Liver (tissue), 3 donors: ENCODE data around the gene CFAP99.

ENCODE experiments used
- FOXA1 ChIP-seq: IDR thresholded peaks from 2 replicates; pipeline ENCODE4 v1.6.1; 2016; ENCODE audit warnings: antibody characterized with exemption
- RXRA ChIP-seq, 2 donors: IDR thresholded peaks; 2 replicates each; pipeline ENCODE4 v1.6.1; 2017 to 2018; ENCODE audit warnings: antibody characterized with exemption in 2 of 2, mild to moderate bottlenecking in 1 of 2
- SP1 ChIP-seq: IDR thresholded peaks from 2 replicates; pipeline ENCODE4 v1.6.1; 2018; ENCODE audit warnings: antibody characterized with exemption, mild to moderate bottlenecking
- TAF1 ChIP-seq: conservative IDR thresholded peaks from 2 replicates; pipeline ENCODE4 v1.6.1; 2016; ENCODE audit warnings: antibody characterized with exemption, mild to moderate bottlenecking
- TF ChIP-seq, protein P1 (sequence below): fragments of 150-350 bp; IDR thresholded peaks from 2 replicates; pipeline ENCODE4 v1.5.1; 2017; ENCODE audit warnings: improper control_type of control experiment, low read depth, low read length; ENCODE audit not compliant: missing input control
- TF ChIP-seq, protein P2 (sequence below): IDR thresholded peaks from 2 replicates; pipeline ENCODE4 v1.6.1; 2016; ENCODE audit warnings: antibody characterized with exemption
- TF ChIP-seq, protein P3 (sequence below): IDR thresholded peaks from 2 replicates; pipeline ENCODE4 v1.6.1; 2016; ENCODE audit warnings: antibody characterized with exemption, mild to moderate bottlenecking
- donor health status: healthy.
- donor health status: healthy.

DNA sequence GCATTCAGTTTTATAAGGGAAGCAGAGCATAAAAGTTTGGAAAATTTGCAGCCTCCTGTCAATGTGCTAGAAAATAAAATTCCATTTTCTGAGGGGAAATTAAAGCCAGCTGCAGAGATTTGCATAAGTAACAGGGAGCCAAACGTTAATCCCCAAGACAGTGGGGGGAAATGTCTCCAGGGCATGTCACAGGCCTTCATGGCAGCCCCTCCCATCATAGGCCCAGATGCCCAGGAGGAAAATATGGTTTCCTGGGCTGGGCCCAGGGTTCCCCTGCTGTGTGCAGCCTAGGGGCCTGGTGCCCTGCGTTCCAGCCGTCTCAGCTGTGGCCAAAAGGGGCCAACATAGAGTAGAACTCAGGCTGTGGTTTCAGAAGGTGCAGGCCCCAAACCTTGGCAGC is 59.5 kb downstream of the CFAP99 start:
- TF ChIP-seq, protein P1, sequence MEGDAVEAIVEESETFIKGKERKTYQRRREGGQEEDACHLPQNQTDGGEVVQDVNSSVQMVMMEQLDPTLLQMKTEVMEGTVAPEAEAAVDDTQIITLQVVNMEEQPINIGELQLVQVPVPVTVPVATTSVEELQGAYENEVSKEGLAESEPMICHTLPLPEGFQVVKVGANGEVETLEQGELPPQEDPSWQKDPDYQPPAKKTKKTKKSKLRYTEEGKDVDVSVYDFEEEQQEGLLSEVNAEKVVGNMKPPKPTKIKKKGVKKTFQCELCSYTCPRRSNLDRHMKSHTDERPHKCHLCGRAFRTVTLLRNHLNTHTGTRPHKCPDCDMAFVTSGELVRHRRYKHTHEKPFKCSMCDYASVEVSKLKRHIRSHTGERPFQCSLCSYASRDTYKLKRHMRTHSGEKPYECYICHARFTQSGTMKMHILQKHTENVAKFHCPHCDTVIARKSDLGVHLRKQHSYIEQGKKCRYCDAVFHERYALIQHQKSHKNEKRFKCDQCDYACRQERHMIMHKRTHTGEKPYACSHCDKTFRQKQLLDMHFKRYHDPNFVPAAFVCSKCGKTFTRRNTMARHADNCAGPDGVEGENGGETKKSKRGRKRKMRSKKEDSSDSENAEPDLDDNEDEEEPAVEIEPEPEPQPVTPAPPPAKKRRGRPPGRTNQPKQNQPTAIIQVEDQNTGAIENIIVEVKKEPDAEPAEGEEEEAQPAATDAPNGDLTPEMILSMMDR, result no peak
- TF ChIP-seq, protein P2, sequence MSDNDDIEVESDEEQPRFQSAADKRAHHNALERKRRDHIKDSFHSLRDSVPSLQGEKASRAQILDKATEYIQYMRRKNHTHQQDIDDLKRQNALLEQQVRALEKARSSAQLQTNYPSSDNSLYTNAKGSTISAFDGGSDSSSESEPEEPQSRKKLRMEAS, result no peak
- TF ChIP-seq, protein P3, sequence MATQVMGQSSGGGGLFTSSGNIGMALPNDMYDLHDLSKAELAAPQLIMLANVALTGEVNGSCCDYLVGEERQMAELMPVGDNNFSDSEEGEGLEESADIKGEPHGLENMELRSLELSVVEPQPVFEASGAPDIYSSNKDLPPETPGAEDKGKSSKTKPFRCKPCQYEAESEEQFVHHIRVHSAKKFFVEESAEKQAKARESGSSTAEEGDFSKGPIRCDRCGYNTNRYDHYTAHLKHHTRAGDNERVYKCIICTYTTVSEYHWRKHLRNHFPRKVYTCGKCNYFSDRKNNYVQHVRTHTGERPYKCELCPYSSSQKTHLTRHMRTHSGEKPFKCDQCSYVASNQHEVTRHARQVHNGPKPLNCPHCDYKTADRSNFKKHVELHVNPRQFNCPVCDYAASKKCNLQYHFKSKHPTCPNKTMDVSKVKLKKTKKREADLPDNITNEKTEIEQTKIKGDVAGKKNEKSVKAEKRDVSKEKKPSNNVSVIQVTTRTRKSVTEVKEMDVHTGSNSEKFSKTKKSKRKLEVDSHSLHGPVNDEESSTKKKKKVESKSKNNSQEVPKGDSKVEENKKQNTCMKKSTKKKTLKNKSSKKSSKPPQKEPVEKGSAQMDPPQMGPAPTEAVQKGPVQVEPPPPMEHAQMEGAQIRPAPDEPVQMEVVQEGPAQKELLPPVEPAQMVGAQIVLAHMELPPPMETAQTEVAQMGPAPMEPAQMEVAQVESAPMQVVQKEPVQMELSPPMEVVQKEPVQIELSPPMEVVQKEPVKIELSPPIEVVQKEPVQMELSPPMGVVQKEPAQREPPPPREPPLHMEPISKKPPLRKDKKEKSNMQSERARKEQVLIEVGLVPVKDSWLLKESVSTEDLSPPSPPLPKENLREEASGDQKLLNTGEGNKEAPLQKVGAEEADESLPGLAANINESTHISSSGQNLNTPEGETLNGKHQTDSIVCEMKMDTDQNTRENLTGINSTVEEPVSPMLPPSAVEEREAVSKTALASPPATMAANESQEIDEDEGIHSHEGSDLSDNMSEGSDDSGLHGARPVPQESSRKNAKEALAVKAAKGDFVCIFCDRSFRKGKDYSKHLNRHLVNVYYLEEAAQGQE, result no peak
- TF ChIP-seq SP1 (no peak), FOXA1 (no peak), TAF1 (no peak), RXRA (IDR thresholded peaks at IDR 0.05) (no peak)
